ENCODE data around the gene UBAP2. TPM values are rescaled to one million over a fixed set of nuclear protein-coding genes. Genes with fewer than 3 reads are reported as not detected.
A peak's percentile ranks its signal among the peaks of the same experiment; 100 is the strongest.

UBAP2 gene
- 10 to 100 TPM; 29.7 to 36.9 (median 34.3) TPM for total RNA-seq

GRCh38 chr9:34048727-34049629 lies at the start of gene UBAP2:
Gene UBAP2, minus strand, starts transcription at chr9:34048887. Its CDS starts 31,739 bp downstream, at chr9:34017148.
- peak; percentile 97 to 99 for DNase-seq (ENCODE audit: low spot score in 2 of 2)
- Histone ChIP-seq H3K4me1 (peaks cover 0 to 25% (median 16%) of the 10 kb centered on the region in 4 donors), H3K36me3 (no peaks in the 10 kb centered on the region), H3K27ac (peak within 1 kb of the TSS; percentile 85 to 95 (median 92)), H3K9me3 (no peaks in the 10 kb centered on the region), H3K27me3 (no peaks in the 10 kb centered on the region), H3K4me3 (peak within 1 kb of the TSS; percentile 75 to 100 (median 87))
- peak; percentile 90 for TF ChIP-seq EP300 (IDR thresholded peaks at IDR 0.05)
- TF ChIP-seq POLR2A (IDR thresholded peaks at IDR 0.05): peak; percentile 65 to 87
- TF ChIP-seq CTCF (IDR thresholded peaks at IDR 0.05): peak in 2 of 5 experiments; percentile 31 to 42
- 0 to 1% methylated on average over 46 to 55 of the region's 70 CpGs for WGBS, 2 donors

GRCh38 chr9:34098307-34098706 lies 49.6 kb upstream of the UBAP2 start:
- no peaks in the 10 kb centered on the region for H3K27me3 ChIP-seq
- DNase-seq (ENCODE audit: low spot score in 2 of 2): no peak
- no peak overlapping the region for H3K27ac ChIP-seq
- no peaks in the 10 kb centered on the region for H3K9me3 ChIP-seq
- no peak for TF ChIP-seq POLR2A (IDR thresholded peaks at IDR 0.05)
- no peak for TF ChIP-seq EP300 (IDR thresholded peaks at IDR 0.05)
- TF ChIP-seq CTCF (IDR thresholded peaks at IDR 0.05): no peak
- no peaks in the 10 kb centered on the region for H3K4me1 ChIP-seq
- H3K4me3 ChIP-seq: no peak overlapping the region
- H3K36me3 ChIP-seq: peaks cover 0 to 92% (median 21%) of the 10 kb centered on the region in 3 donors
- 86 to 91% methylated on average over 5 of the region's 5 CpGs for WGBS, 2 donors

- Histone ChIP-seq H3K27me3 (no peaks in the 10 kb centered on the region), H3K9me3 (no peaks in the 10 kb centered on the region), H3K4me3 (no peak overlapping the region), H3K36me3 (peaks cover 0 to 92% (median 21%) of the 10 kb centered on the region in 3 donors), H3K4me1 (no peaks in the 10 kb centered on the region), H3K27ac (no peak overlapping the region)
- TF ChIP-seq EP300 (IDR thresholded peaks at IDR 0.05) (no peak), POLR2A (IDR thresholded peaks at IDR 0.05) (no peak), CTCF (IDR thresholded peaks at IDR 0.05) (no peak)
- no peak for DNase-seq (ENCODE audit: low spot score in 2 of 2)
- 94 to 100% methylated on average over 1 of the region's 1 CpG for WGBS, 2 donors
Observed at GRCh38 chr9:34097865-34098264, 49.2 kb upstream of the UBAP2 start.

- Histone ChIP-seq H3K9me3 (no peaks in the 10 kb centered on the region), H3K27ac (peak overlapping the region in 1 of 4 donors; percentile 31), H3K36me3 (peaks cover 0 to 92% (median 14%) of the 10 kb centered on the region in 3 donors), H3K4me1 (peaks cover 0 to 4% (median 0%) of the 10 kb centered on the region in 4 donors), H3K4me3 (no peak overlapping the region), H3K27me3 (no peaks in the 10 kb centered on the region)
- no peak for TF ChIP-seq POLR2A (IDR thresholded peaks at IDR 0.05)
- no peak for TF ChIP-seq EP300 (IDR thresholded peaks at IDR 0.05)
- WGBS, 2 donors: 87 to 91% methylated on average over 4 of the region's 4 CpGs
- no peak for DNase-seq (ENCODE audit: low spot score in 2 of 2)
Observed at GRCh38 chr9:34096751-34097150, 48.1 kb upstream of the UBAP2 start.

- Histone ChIP-seq H3K27me3 (no peaks in the 10 kb centered on the region), H3K4me3 (no peak overlapping the region), H3K4me1 (peaks cover 0 to 4% (median 0%) of the 10 kb centered on the region in 4 donors), H3K27ac (peak overlapping the region in 1 of 4 donors; percentile 8), H3K9me3 (no peaks in the 10 kb centered on the region), H3K36me3 (peaks cover 5 to 100% (median 16%) of the 10 kb centered on the region in 3 donors)
- 89 to 93% methylated on average over 5 of the region's 5 CpGs for WGBS, 2 donors
- no peak for DNase-seq (ENCODE audit: low spot score in 2 of 2)
- TF ChIP-seq CTCF (IDR thresholded peaks at IDR 0.05): no peak
- no peak for TF ChIP-seq POLR2A (IDR thresholded peaks at IDR 0.05)
Observed at GRCh38 chr9:34093578-34093977, 44.9 kb upstream of the UBAP2 start.

All from tibial nerve (tissue), 4 donors.